Smooth muscle cell (in vitro differentiated cells): Measurements from ENCODE around the gene OTUB1. TPM values are rescaled to one million over a fixed set of nuclear protein-coding genes. Genes with fewer than 3 reads are reported as not detected.

ENCODE experiments used
- DNase-seq: peaks from one replicate; lab custom pipeline; 2025; ENCODE audit not compliant: unreplicated experiment; lab: John Stamatoyannopoulos, UW
- H2AFZ ChIP-seq: fragments of 200-600 bp; sonication (generic); 2 replicates; pipeline ENCODE4 v1.6.0; 2016; ENCODE audit warnings: antibody characterized with exemption, low read depth, mild to moderate bottlenecking
- H3F3A ChIP-seq: fragments of 200-600 bp; sonication (generic); 2 replicates; pipeline ENCODE4 v1.6.0; 2017; ENCODE audit warnings: antibody characterized with exemption, low read depth
- H3K27ac ChIP-seq: fragments of 200-600 bp; sonication (generic); 2 replicates; pipeline ENCODE4 v1.5.1; 2016; ENCODE audit warnings: low read depth, mild to moderate bottlenecking
- H3K27me3 ChIP-seq: fragments of 200-600 bp; sonication (generic); 2 replicates; pipeline ENCODE4 v1.6.1; 2016; ENCODE audit warnings: low read depth, mild to moderate bottlenecking
- H3K36me3 ChIP-seq: fragments of 200-600 bp; sonication (generic); 2 replicates; pipeline ENCODE4 v1.5.1; 2016; ENCODE audit warnings: low read depth
- H3K4me1 ChIP-seq: fragments of 200-600 bp; sonication (generic); 2 replicates; pipeline ENCODE4 v1.5.1; 2016; ENCODE audit warnings: low read depth
- H3K4me2 ChIP-seq: fragments of 200-600 bp; sonication (generic); 2 replicates; pipeline ENCODE4 v1.6.0; 2016; ENCODE audit warnings: mild to moderate bottlenecking
- H3K4me3 ChIP-seq: fragments of 200-600 bp; sonication (generic); 2 replicates; pipeline ENCODE4 v1.5.1; 2016; ENCODE audit warnings: mild to moderate bottlenecking
- H3K79me2 ChIP-seq: fragments of 200-600 bp; sonication (generic); 2 replicates; pipeline ENCODE4 v1.6.0; 2016; ENCODE audit warnings: low read depth, mild to moderate bottlenecking
- H3K9ac ChIP-seq: fragments of 200-600 bp; sonication (generic); 2 replicates; pipeline ENCODE4 v1.6.0; 2016; ENCODE audit warnings: low read depth
- H3K9me3 ChIP-seq: fragments of 200-600 bp; sonication (generic); replicated peaks from 2 replicates; pipeline ENCODE4 v1.5.1; 2016; ENCODE audit warnings: low read depth
- H4K20me1 ChIP-seq: fragments of 200-600 bp; sonication (generic); 2 replicates; pipeline ENCODE4 v1.6.0; 2016; ENCODE audit warnings: low read depth
- WGBS: methylation state at CpG from one replicate; pipeline ENCODE4 v1.1.7; 2016; ENCODE audit warnings: low lambda C conversion rate; 5-methylcytosine and 5-hydroxymethylcytosine counted together
- polyA plus RNA-seq: library from polyadenylated mRNA; unstranded; fragments of >200 nt; fragmentation: Nextera tagmentation; extraction: Ambion mirVana; gene quantifications from 2 replicates; pipeline ENCODE4 v1.2.1, GENCODE V29; 2016
- total RNA-seq: library from RNA; depleted of rRNA; stranded (reverse); fragments of >200 nt; gene quantifications from 2 replicates; pipeline ENCODE4 v1.2.3, GENCODE V29; 2014
- TF ChIP-seq, protein P1 (sequence below): fragments of 200-600 bp; sonication (generic); IDR thresholded peaks from 2 replicates; pipeline ENCODE4 v1.5.1; 2017; ENCODE audit warnings: borderline replicate concordance, mild to moderate bottlenecking, antibody characterized with exemption; ENCODE audit not compliant: insufficient read depth, poor library complexity, severe bottlenecking

OTUB1 gene
- total and polyA plus RNA-seq, 2 experiments from 2014 or later, result 71.5 to 164 TPM

- peak overlapping the region; percentile 92 for H3K4me2 ChIP-seq
- no peaks in the 10 kb centered on the region for H3K36me3 ChIP-seq
- no peaks in the 10 kb centered on the region for H3K27me3 ChIP-seq
- H3K9me3 ChIP-seq, result no peaks in the 10 kb centered on the region
- H4K20me1 ChIP-seq, result peaks cover 51% of the 10 kb centered on the region
- peak overlapping the region; percentile 44 for H3K4me3 ChIP-seq
- DNase-seq, result no peak
- no peaks in the 10 kb centered on the region for H3F3A ChIP-seq
- H3K4me1 ChIP-seq, result peaks cover 21% of the 10 kb centered on the region
- H3K27ac ChIP-seq, result no peak overlapping the region
- H3K9ac ChIP-seq, result no peak overlapping the region
- TF ChIP-seq, protein P1, sequence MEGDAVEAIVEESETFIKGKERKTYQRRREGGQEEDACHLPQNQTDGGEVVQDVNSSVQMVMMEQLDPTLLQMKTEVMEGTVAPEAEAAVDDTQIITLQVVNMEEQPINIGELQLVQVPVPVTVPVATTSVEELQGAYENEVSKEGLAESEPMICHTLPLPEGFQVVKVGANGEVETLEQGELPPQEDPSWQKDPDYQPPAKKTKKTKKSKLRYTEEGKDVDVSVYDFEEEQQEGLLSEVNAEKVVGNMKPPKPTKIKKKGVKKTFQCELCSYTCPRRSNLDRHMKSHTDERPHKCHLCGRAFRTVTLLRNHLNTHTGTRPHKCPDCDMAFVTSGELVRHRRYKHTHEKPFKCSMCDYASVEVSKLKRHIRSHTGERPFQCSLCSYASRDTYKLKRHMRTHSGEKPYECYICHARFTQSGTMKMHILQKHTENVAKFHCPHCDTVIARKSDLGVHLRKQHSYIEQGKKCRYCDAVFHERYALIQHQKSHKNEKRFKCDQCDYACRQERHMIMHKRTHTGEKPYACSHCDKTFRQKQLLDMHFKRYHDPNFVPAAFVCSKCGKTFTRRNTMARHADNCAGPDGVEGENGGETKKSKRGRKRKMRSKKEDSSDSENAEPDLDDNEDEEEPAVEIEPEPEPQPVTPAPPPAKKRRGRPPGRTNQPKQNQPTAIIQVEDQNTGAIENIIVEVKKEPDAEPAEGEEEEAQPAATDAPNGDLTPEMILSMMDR, result no peak
- no peaks in the 10 kb centered on the region for H3K79me2 ChIP-seq
- H2AFZ ChIP-seq, result no peak overlapping the region
- 48% methylated on average over 53 of the region's 60 CpGs for WGBS
These were observed 14.7 kb downstream of the OTUB1 start for GRCh38 chr11:64000740-64001483.

- Histone ChIP-seq H3K9me3 (no peaks in the 10 kb centered on the region), H4K20me1 (peaks cover 51% of the 10 kb centered on the region), H3K4me1 (peaks cover 23% of the 10 kb centered on the region), H3K27ac (no peak overlapping the region), H3K4me3 (no peak overlapping the region), H2AFZ (no peak overlapping the region), H3K79me2 (no peaks in the 10 kb centered on the region), H3F3A (no peaks in the 10 kb centered on the region), H3K27me3 (peaks cover 2% of the 10 kb centered on the region), H3K36me3 (no peaks in the 10 kb centered on the region), H3K9ac (no peak overlapping the region), H3K4me2 (no peak overlapping the region)
- 83% methylated on average over 23 of the region's 23 CpGs for WGBS
- no peak for DNase-seq
- TF ChIP-seq, protein P1, result no peak
These were observed 15.5 kb downstream of the OTUB1 start for GRCh38 chr11:64001484-64002420.

- Histone ChIP-seq H3F3A (no peaks in the 10 kb centered on the region), H3K4me1 (peaks cover 27% of the 10 kb centered on the region), H2AFZ (no peak overlapping the region), H3K9ac (no peak overlapping the region), H3K27me3 (peaks cover 5% of the 10 kb centered on the region), H3K79me2 (no peaks in the 10 kb centered on the region), H4K20me1 (peaks cover 37% of the 10 kb centered on the region), H3K9me3 (no peaks in the 10 kb centered on the region), H3K4me2 (no peak overlapping the region), H3K27ac (no peak overlapping the region), H3K4me3 (no peak overlapping the region), H3K36me3 (no peaks in the 10 kb centered on the region)
- TF ChIP-seq, protein P1, result no peak
- 85% methylated on average over 23 of the region's 23 CpGs for WGBS
- DNase-seq, result no peak
These were observed 17.8 kb downstream of the OTUB1 start for GRCh38 chr11:64003807-64004589.
